Stimulated activated CD8-positive, alpha-beta memory T cell treated with anti-CD3 and anti-CD28 coated beads, Interleukin-15, amount 100 ng/mL, for 24 hours (primary cell): ENCODE measurements around the gene KRTAP5-6.

ENCODE experiments used
- DNase-seq: peaks from one replicate; pipeline ENCODE4 v3.0.0-alpha.2; 2020; ENCODE audit warnings: low read depth

The KRTAP5-6 gene, protein sequence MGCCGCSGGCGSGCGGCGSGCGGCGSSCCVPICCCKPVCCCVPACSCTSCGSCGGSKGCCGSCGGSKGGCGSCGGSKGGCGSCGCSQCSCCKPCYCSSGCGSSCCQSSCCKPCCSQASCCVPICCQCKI

DNA sequence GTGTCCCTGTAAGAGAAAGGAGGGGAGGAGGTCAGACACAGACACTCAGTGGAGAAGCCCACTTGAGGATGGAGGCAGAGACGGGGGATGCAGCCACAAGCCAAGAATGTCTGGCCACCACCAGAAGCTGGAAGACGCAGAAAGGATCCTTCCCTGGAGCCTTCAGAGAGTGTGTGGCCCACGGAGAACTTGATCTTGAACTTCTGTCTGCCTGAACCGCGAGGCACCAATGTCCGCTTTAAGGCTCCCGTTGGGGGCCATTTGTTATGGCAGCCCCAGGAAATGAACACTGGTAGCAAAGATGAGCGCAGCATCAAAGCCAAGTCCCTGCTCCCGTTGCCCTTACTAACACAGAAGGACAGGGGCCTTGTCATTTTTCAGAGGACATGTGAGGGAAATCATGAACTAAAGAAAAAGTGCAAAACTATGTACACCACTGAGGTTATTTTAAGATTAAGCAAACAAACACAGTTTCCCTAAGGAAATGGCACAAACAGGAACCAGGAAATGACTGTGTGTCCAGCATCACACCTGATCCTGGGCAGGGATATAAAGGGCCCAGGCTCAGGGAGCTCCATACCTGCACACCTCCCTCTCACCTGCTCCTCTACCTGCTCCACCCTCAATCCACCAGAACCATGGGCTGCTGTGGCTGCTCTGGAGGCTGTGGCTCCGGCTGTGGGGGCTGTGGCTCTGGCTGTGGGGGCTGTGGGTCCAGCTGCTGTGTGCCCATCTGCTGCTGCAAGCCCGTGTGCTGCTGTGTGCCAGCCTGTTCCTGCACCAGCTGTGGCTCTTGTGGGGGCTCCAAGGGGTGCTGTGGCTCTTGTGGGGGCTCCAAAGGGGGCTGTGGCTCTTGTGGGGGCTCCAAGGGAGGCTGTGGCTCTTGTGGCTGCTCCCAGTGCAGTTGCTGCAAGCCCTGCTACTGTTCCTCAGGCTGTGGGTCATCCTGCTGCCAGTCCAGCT, at the start of gene KRTAP5-6:
TSS of gene KRTAP5-6 (plus strand) at position 588 of the 963 bp plus-strand sequence. CDS start at position 639, 51 bp downstream.
- DNase-seq: no peak

DNA sequence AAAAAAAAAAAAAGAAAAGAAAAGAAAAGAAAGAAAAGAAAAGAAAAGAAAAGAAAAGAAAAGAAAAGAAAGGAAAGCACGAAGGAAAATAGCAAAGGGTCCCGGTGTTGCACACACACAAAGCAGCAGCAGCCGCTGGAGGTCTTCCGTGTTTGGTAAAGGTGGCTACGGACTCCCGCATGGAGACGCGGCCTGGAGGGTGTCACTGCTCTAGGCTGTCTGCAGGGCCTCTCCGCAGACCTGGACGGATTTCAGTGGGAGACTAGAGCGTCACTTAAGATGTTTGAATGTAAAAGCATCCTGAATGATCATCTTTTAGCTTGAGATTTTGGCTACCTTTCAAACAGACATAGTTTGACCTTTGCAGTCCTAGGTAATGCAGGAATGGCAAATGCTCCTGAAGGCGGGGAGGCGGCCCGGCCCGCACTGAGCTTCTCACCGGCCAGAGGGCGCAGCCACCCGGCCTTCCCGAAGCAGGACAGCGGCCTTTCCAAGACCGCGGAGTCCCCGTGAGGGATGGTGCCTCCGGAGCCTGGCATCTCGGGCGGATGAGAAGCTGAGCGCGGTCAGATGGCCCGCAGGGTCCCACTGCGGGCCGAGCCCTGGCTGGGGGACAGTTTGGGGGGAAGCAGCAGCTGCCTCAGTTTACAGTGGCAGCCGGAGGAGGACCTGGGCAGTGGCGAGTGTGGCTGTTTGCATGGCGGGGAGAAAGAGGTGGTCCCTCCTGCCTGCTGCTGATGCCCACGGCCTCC, 48.9 kb upstream of the KRTAP5-6 start:
- no peak for DNase-seq

- no peak for DNase-seq
These were observed 48.2 kb upstream of the KRTAP5-6 start for GRCh38 chr11:1648653-1649420.

GRCh38 chr11:1650034-1650917, 46.7 kb upstream of the KRTAP5-6 start:
- DNase-seq: no peak

DNA sequence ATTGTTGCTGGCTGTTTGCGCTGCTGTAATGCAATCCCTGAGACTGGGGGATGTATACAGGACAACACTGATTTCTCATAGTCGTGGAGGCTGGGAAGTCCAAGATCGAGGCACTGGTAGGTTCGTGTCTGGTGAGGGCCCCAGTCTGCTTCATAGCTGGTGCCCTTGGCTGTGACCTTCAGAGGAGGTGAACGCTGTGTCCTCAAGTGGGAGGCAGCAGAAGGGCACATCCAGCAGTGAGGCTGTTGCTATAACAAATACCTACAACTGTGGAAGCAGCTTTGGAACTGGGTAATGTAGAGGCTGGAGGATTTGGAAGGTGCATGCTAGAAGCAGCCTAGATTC, 46.1 kb upstream of the KRTAP5-6 start:
- no peak for DNase-seq

GRCh38 chr11:1651411-1651980, 45.5 kb upstream of the KRTAP5-6 start:
- no peak for DNase-seq

DNA sequence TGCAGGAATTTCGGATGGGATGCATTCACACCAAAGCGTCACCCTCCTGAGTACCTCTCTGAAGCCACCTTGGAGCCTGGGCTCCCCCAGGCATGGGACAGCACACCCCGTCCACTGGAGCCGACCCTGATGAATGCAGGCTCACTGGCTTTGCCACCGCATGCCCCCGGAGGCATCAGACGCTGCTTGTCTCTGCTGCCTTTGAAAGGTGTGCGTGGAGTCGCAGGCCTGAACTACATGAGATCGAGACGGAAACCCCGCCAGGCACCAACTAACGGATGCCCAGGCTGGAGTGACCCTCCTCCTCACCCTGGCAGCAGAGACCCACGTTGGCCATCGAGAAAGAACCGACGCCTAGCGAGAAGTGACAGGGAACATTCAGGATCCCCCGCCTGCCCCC, 45.0 kb upstream of the KRTAP5-6 start:
- no peak for DNase-seq

DNA sequence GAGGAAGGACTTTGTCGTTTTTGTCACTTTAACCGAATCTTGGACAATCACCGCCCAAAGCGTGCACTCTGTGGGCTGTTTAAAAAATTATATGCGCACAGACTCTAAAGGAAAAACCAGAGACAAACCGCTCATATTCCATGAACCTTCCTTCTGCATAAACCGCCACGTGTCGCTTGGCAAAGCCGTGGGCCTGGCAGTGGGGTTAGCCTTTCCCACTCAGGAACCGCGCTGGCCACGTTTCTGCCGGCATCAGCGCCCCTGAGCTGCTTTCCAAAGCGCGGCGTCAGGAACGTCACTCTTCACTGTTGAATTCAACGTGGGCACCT, 44.6 kb upstream of the KRTAP5-6 start:
- no peak for DNase-seq

- DNase-seq: peak; percentile 73
These were observed 44.0 kb upstream of the KRTAP5-6 start for GRCh38 chr11:1652771-1653540.

GRCh38 chr11:1653541-1654387, 43.2 kb upstream of the KRTAP5-6 start:
- no peak for DNase-seq

- no peak for DNase-seq
These were observed 42.4 kb upstream of the KRTAP5-6 start for GRCh38 chr11:1654388-1655167.

- DNase-seq: no peak
These were observed 41.6 kb upstream of the KRTAP5-6 start for GRCh38 chr11:1655168-1656060.

DNA sequence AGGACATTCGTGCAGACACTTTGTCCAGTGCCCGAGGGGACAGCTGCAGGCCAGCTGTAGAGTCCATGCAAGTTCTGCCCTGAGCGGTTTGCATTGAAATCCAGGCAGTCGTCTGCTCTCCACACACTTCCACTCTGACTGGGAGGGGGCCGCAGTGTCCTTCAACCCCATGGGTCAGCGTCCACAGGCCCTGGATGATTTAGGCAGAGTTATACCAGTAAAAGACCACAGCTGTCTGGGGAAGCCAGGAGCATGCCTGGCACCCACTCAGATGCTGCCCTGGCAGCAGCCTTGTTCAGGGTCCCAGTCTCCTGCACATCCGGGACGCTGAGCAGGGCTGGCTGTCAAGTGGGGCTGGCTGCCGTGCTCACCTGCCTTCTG, 40.9 kb upstream of the KRTAP5-6 start:
- DNase-seq: no peak

DNA sequence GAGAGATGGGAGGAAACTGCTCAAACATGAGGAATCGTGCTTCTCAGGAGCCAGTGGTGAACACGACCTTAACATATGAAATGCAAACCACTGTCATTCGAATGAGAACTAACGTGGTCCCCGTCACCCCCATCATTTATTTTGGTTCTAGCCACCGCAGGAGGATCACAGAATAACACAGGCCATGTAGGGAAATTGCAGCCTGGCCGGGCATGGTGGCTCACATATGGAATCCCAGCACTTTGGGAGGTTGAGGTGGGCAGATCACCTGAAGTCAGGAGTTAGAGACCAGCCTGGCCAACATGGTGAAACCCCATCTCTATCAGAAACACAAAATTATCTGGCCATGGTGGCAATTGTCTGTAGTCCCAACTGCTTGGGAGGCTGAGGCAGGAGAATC, 40.3 kb upstream of the KRTAP5-6 start:
- no peak for DNase-seq

GRCh38 chr11:1659506-1659905, 37.5 kb upstream of the KRTAP5-6 start:
- no peak for DNase-seq

DNA sequence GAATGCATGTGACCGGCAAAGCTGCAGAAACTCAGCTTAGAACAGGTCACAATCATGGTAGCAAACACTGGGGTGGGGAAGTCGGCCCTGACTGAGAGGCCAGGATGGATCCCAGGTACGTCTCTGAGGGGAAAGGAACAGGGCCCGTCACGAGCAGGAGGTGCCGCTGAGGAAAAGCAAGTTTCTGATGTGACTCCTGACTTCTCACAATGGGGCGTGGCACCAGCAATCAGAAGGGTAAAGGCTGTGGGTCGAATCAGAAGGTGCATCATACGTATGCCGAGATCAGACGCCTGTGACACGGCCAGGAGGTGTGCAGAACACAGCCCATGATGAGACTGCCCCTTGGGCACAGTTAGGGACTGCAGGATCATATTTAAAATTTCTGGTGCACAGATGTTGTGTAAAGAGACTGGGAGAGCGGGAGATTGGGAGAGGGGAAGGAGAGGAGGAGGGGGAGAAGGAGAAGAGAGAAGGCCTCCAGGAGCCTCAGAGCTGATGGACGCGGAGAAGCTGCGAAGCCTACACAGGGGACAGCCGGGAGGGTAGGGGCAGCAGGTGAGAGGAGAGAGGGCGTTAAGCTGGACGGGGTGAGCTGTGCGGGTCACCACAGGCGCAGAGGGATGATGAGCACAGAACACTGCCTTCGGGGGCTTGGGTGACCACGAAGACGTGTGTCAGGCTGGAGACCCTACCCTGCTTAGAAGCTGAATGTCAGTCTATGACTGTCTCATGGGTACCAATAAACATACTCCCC, 36.7 kb upstream of the KRTAP5-6 start:
- DNase-seq: no peak
